Erythroblast (primary cell): ENCODE data around the gene RNPEPL1.

Source experiments
- GATA1 ChIP-seq: IDR thresholded peaks from 2 replicates; pipeline ENCODE4 v1.6.1; 2011; ENCODE audit warnings: low read depth, mild to moderate bottlenecking, control low read depth, low read length, moderate library complexity
- POLR2A ChIP-seq: IDR thresholded peaks from 2 replicates; pipeline ENCODE4 v1.6.1; 2011; ENCODE audit warnings: mild to moderate bottlenecking, low read length

DNA sequence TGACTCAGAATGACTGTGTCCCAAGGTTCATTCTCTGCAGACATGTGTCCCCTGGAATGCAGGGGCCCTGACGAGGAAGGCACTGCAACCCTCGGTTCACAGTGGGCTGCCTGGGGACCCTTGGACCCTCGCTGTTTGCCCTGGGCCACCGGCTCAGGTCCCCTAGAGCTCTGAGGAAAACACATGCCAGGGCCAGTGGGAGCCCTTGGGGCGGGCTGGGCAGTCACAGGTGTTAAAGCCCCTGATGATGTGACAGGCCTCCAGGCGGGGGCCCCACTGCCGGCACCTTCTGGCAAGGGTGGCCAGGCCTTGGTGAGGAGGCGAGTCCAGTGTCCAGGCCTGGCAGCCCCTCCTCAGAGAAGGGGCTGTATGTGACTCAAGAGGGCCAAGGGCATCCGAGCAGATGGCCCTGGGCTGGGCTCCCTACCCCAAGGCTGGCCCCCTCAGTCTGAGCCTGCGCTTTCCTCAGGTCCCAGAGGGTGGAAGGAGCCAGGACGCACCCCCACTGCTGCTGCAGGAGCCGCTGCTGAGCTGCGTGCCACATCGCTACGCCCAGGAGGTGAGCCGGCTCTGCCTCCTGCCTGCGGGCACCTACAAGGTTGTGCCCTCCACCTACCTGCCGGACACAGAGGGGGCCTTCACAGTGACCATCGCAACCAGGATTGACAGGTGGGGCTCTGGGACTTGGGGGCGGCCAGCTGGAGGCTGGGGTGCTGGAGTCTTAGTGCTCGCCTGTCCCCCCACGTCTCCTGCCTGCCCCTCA, 29.3 kb downstream of the RNPEPL1 start:
- no peak for TF ChIP-seq POLR2A
- TF ChIP-seq GATA1, result no peak
